BE2C (cell line): ENCODE results near the gene HEXA. TPM values are rescaled to one million over a fixed set of nuclear protein-coding genes. Genes with fewer than 3 reads are reported as not detected.
"Not testable (repeated sequence)": the region's sequence is repeated elsewhere in the genome, so short reads cannot be mapped to it uniquely, and the experiment has no call there.

ENCODE experiments used
- DNase-seq: peaks from one replicate; pipeline ENCODE4 v3.0.0-alpha.2; 2020
- H3K27me3 ChIP-seq: fragments of 250-450 bp; sonication (Bioruptor Pico); 2 replicates; pipeline ENCODE4 v1.5.1; 2020; ENCODE audit warnings: mild to moderate bottlenecking
- H3K36me3 ChIP-seq: fragments of 250-450 bp; sonication (Bioruptor Pico); 2 replicates; pipeline ENCODE4 v1.5.1; 2020; ENCODE audit warnings: mild to moderate bottlenecking
- H3K4me1 ChIP-seq: fragments of 250-450 bp; sonication (Bioruptor Pico); 2 replicates; pipeline ENCODE4 v1.5.1; 2020
- H3K4me3 ChIP-seq: 2 replicates; pipeline ENCODE4 v1.5.1; 2011; ENCODE audit warnings: low read depth, low read length
- H3K9me3 ChIP-seq: fragments of 250-450 bp; sonication (Bioruptor Pico); 2 replicates; pipeline ENCODE4 v1.5.1; 2020
- CTCF ChIP-seq: IDR thresholded peaks from 2 replicates; pipeline ENCODE4 v1.5.1; 2012; ENCODE audit warnings: mild to moderate bottlenecking, low read depth, low read length
- polyA plus RNA-seq: library from polyadenylated mRNA; unstranded; fragments of >200 nt; gene quantifications from one replicate; pipeline ENCODE4 v1.2.1, GENCODE V29; 2012; ENCODE audit warnings: low read depth, missing spikeins; ENCODE audit not compliant: insufficient read length, insufficient read depth

The HEXA gene
- polyA plus RNA-seq, result 33.5 TPM

- peak; percentile 99 for DNase-seq
- Histone ChIP-seq H3K4me1 (no peaks in the 10 kb centered on the region; the same call in 1 of the 2 replicates), H3K27me3 (peaks cover 12% of the 10 kb centered on the region), H3K36me3 (no peaks in the 10 kb centered on the region), H3K9me3 (no peaks in the 10 kb centered on the region), H3K4me3 (peak within 1 kb of the TSS; percentile 100)
- no peak for TF ChIP-seq CTCF
Measured at GRCh38 chr15:72375846-72376581, at the start of gene HEXA. HEXA (minus strand) TSS chr15:72376014; CDS start chr15:72375972, 42 bp downstream.

GRCh38 chr15:72423256-72423655 is 47.4 kb upstream of the HEXA start:
- Histone ChIP-seq H3K27me3 (peaks cover 9% of the 10 kb centered on the region; the same call in 1 of the 2 replicates), H3K9me3 (no peaks in the 10 kb centered on the region), H3K4me1 (no peaks in the 10 kb centered on the region), H3K4me3 (no peak overlapping the region), H3K36me3 (no peaks in the 10 kb centered on the region)
- no peak for DNase-seq
- TF ChIP-seq CTCF, result no peak

GRCh38 chr15:72421484-72421883 is 45.7 kb upstream of the HEXA start:
- H3K36me3 ChIP-seq, result no peaks in the 10 kb centered on the region

GRCh38 chr15:72420576-72420975 is 44.8 kb upstream of the HEXA start:
- no peak for TF ChIP-seq CTCF
- Histone ChIP-seq H3K4me1 (no peaks in the 10 kb centered on the region), H3K9me3 (no peaks in the 10 kb centered on the region), H3K4me3 (no peak overlapping the region), H3K36me3 (no peaks in the 10 kb centered on the region), H3K27me3 (peaks cover 9% of the 10 kb centered on the region; the same call in 1 of the 2 replicates)
- DNase-seq, result no peak

More at GRCh38 chr15:72421484-72421883, 45.7 kb upstream of the HEXA start:
- DNase-seq, result no peak
- peaks cover 9% of the 10 kb centered on the region; the same call in 1 of the 2 replicates for H3K27me3 ChIP-seq
- H3K9me3 ChIP-seq, result no peaks in the 10 kb centered on the region
- TF ChIP-seq CTCF, result no peak
- H3K4me3 ChIP-seq, result no peak overlapping the region
- H3K4me1 ChIP-seq, result no peaks in the 10 kb centered on the region

- H3K9me3 ChIP-seq, H3K4me3 ChIP-seq, DNase-seq, H3K4me1 ChIP-seq, H3K36me3 ChIP-seq: not testable (repeated sequence)
- peaks cover 13% of the 10 kb centered on the region; the same call in 1 of the 2 replicates for H3K27me3 ChIP-seq
Measured at GRCh38 chr15:72419768-72420167, 44.0 kb upstream of the HEXA start.

- TF ChIP-seq CTCF, result no peak
- DNase-seq, result no peak
- H3K9me3 ChIP-seq, result no peaks in the 10 kb centered on the region
Measured at GRCh38 chr15:72415304-72415703, 39.5 kb upstream of the HEXA start.

GRCh38 chr15:72413337-72413736 is 37.5 kb upstream of the HEXA start:
- H3K4me1 ChIP-seq, H3K36me3 ChIP-seq, DNase-seq, H3K4me3 ChIP-seq, H3K9me3 ChIP-seq: not testable (repeated sequence)
- peaks cover 39% of the 10 kb centered on the region for H3K27me3 ChIP-seq

More at GRCh38 chr15:72415304-72415703, 39.5 kb upstream of the HEXA start:
- no peak overlapping the region for H3K4me3 ChIP-seq
- peaks cover 27% of the 10 kb centered on the region for H3K27me3 ChIP-seq
- H3K4me1 ChIP-seq, result no peaks in the 10 kb centered on the region
- H3K36me3 ChIP-seq, result no peaks in the 10 kb centered on the region
